Panc1 (cell line): ENCODE measurements around the gene CCDC141. TPM values are rescaled to one million over a fixed set of nuclear protein-coding genes. Genes with fewer than 3 reads are reported as not detected.

Source experiments
- ATAC-seq: fragments of 200-7000 bp; cut with Tn5 transposase; 2 replicates; pipeline ENCODE4 v1.9.1; 2020; ENCODE audit warnings: mild to moderate bottlenecking, moderate library complexity
- BruUV-seq: library from RNA; stranded (reverse); fragments of 400-500 nt; replicated peaks from 2 replicates; lab custom pipeline; 2021; lab: Mats Ljungman, UMichigan
- CTCF ChIA-PET: fragments of 300-600 bp; sonication (Branson Sonifier 250); formaldehyde crosslinking; loops from one replicate; lab custom pipeline; 2022; ENCODE audit warnings: antibody characterized with exemption; lab: Charles Lee
- POLR2A ChIA-PET: fragments of 300-600 bp; sonication (Branson Sonifier 250); formaldehyde crosslinking; loops from one replicate; lab custom pipeline; 2022; ENCODE audit warnings: antibody characterized with exemption; lab: Charles Lee
- DNase-seq: peaks from one replicate; pipeline ENCODE4 v3.0.0-alpha.2; 2010; ENCODE audit warnings: low read depth, low spot score
- H3K27ac ChIP-seq: 2 replicates; pipeline ENCODE4 v1.5.1; 2011; ENCODE audit warnings: mild to moderate bottlenecking, low read length, inconsistent platforms
- H3K27me3 ChIP-seq: fragments of 200-500 bp; sonication (Bioruptor generic); 2 replicates; pipeline ENCODE4 v1.6.0; 2014; ENCODE audit warnings: low read length, inconsistent platforms; ENCODE audit not compliant: control insufficient read depth, insufficient read depth
- H3K36me3 ChIP-seq: fragments of 200-500 bp; sonication (Bioruptor generic); 2 replicates; pipeline ENCODE4 v1.5.1; 2014; ENCODE audit warnings: inconsistent platforms, mild to moderate bottlenecking, low read length, moderate library complexity; ENCODE audit not compliant: control insufficient read depth, insufficient read depth
- H3K4me1 ChIP-seq: 2 replicates; pipeline ENCODE4 v1.5.1; 2011; ENCODE audit warnings: inconsistent platforms, mild to moderate bottlenecking, low read length, moderate library complexity; ENCODE audit not compliant: control insufficient read depth, insufficient read depth
- H3K4me3 ChIP-seq, 2 experiments: 2 replicates each; pipeline ENCODE4 v1.5.1; 2011 to 2012; ENCODE audit warnings: low read depth in 2 of 2, low read length in 2 of 2, mild to moderate bottlenecking in 2 of 2, inconsistent platforms in 1 of 2, moderate library complexity in 1 of 2
- H3K9me3 ChIP-seq: fragments of 200-500 bp; sonication (Bioruptor generic); 2 replicates; pipeline ENCODE4 v1.5.1; 2014; ENCODE audit warnings: low read depth, mild to moderate bottlenecking, inconsistent platforms, low read length, moderate library complexity; ENCODE audit not compliant: control insufficient read depth, insufficient read depth
- POLR2AphosphoS5 ChIP-seq: IDR thresholded peaks from 2 replicates; pipeline ENCODE4 v1.6.1; 2012; ENCODE audit warnings: mild to moderate bottlenecking, low read depth, low read length, moderate library complexity
- SIN3A ChIP-seq: IDR thresholded peaks from 2 replicates; pipeline ENCODE4 v1.6.1; 2012; ENCODE audit warnings: low read depth, mild to moderate bottlenecking, low read length, moderate library complexity, borderline replicate concordance; ENCODE audit not compliant: insufficient read depth
- TCF7L2 ChIP-seq: IDR thresholded peaks from 2 replicates; pipeline ENCODE4 v1.6.1; 2011; ENCODE audit warnings: mild to moderate bottlenecking, low read depth, low read length, inconsistent platforms
- in situ Hi-C: cut with HindIII; loops from 2 replicates; pipeline ENCODE4 v1.10.0; 2016; ENCODE audit warnings: low sequenced_read_pairs, low pct_unique_long_range_greater_than_20kb
- intact Hi-C: fragments of 100-400 bp; cut with micrococcal nuclease; formaldehyde crosslinking; loops from one replicate; pipeline ENCODE4 v1.10.0; 2022; ENCODE audit not compliant: unreplicated experiment
- total RNA-seq: library from RNA; stranded (reverse); gene quantifications from one replicate; pipeline ENCODE4 v1.2.1, GENCODE V29; 2021; ENCODE audit not compliant: unreplicated experiment
- TF ChIP-seq, protein P1 (sequence below): fragments of 450-650 bp; IDR thresholded peaks from 2 replicates; pipeline ENCODE4 v1.5.1; 2017; ENCODE audit warnings: mild to moderate bottlenecking
- TF ChIP-seq, protein P2 (sequence below), 2 experiments: IDR thresholded peaks; 2 replicates each; pipeline ENCODE4 v1.6.1; 2011 to 2012; ENCODE audit warnings: low read depth in 2 of 2, control low read depth in 1 of 2, low read length in 1 of 2, mild to moderate bottlenecking in 1 of 2, moderate library complexity in 1 of 2; ENCODE audit not compliant: insufficient read depth in 1 of 2

Gene CCDC141
- total RNA-seq, 1 experiment from 2014 or later: 0.10 TPM

GRCh38 chr2:178913049-178913441, 136.9 kb downstream of the CCDC141 start:
- intact Hi-C loops: no loop called here
- no peaks in the 10 kb centered on the region; the same call in 1 of the 2 replicates for H3K4me1 ChIP-seq
- no peaks in the 10 kb centered on the region for H3K9me3 ChIP-seq
- no peak overlapping the region for H3K27ac ChIP-seq
- H3K27me3 ChIP-seq: no peaks in the 10 kb centered on the region
- ATAC-seq (no peak), DNase-seq (no peak)
- in situ Hi-C loops: no loop called here
- H3K4me3 ChIP-seq: no peak overlapping the region
- TF ChIP-seq, protein P1, sequence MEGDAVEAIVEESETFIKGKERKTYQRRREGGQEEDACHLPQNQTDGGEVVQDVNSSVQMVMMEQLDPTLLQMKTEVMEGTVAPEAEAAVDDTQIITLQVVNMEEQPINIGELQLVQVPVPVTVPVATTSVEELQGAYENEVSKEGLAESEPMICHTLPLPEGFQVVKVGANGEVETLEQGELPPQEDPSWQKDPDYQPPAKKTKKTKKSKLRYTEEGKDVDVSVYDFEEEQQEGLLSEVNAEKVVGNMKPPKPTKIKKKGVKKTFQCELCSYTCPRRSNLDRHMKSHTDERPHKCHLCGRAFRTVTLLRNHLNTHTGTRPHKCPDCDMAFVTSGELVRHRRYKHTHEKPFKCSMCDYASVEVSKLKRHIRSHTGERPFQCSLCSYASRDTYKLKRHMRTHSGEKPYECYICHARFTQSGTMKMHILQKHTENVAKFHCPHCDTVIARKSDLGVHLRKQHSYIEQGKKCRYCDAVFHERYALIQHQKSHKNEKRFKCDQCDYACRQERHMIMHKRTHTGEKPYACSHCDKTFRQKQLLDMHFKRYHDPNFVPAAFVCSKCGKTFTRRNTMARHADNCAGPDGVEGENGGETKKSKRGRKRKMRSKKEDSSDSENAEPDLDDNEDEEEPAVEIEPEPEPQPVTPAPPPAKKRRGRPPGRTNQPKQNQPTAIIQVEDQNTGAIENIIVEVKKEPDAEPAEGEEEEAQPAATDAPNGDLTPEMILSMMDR: no peak
- TF ChIP-seq, protein P2, sequence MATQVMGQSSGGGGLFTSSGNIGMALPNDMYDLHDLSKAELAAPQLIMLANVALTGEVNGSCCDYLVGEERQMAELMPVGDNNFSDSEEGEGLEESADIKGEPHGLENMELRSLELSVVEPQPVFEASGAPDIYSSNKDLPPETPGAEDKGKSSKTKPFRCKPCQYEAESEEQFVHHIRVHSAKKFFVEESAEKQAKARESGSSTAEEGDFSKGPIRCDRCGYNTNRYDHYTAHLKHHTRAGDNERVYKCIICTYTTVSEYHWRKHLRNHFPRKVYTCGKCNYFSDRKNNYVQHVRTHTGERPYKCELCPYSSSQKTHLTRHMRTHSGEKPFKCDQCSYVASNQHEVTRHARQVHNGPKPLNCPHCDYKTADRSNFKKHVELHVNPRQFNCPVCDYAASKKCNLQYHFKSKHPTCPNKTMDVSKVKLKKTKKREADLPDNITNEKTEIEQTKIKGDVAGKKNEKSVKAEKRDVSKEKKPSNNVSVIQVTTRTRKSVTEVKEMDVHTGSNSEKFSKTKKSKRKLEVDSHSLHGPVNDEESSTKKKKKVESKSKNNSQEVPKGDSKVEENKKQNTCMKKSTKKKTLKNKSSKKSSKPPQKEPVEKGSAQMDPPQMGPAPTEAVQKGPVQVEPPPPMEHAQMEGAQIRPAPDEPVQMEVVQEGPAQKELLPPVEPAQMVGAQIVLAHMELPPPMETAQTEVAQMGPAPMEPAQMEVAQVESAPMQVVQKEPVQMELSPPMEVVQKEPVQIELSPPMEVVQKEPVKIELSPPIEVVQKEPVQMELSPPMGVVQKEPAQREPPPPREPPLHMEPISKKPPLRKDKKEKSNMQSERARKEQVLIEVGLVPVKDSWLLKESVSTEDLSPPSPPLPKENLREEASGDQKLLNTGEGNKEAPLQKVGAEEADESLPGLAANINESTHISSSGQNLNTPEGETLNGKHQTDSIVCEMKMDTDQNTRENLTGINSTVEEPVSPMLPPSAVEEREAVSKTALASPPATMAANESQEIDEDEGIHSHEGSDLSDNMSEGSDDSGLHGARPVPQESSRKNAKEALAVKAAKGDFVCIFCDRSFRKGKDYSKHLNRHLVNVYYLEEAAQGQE (IDR thresholded peaks at IDR 0.05; ENCODE audit: insufficient read depth in 1 of 2, low read depth in 2 of 2, low read length in 1 of 2): no peak
- TF ChIP-seq SIN3A (no peak), TCF7L2 (no peak), POLR2AphosphoS5 (no peak)
- no peaks in the 10 kb centered on the region for H3K36me3 ChIP-seq
- BruUV-seq: no TSS peak
- POLR2A ChIA-PET: no interaction called here
- CTCF ChIA-PET: no interaction called here

- H3K36me3 ChIP-seq: no peaks in the 10 kb centered on the region
- H3K4me1 ChIP-seq: no peaks in the 10 kb centered on the region; the same call in 1 of the 2 replicates
- no peak for ATAC-seq
- no TSS peak for BruUV-seq
- POLR2A ChIA-PET: no interaction called here
- CTCF ChIA-PET: no interaction called here
- no peak overlapping the region for H3K4me3 ChIP-seq
- no peaks in the 10 kb centered on the region for H3K27me3 ChIP-seq
- no peak overlapping the region for H3K27ac ChIP-seq
- intact Hi-C loops: no loop called here
- no peaks in the 10 kb centered on the region for H3K9me3 ChIP-seq
- no peak for DNase-seq
- no peak for TF ChIP-seq SIN3A
- in situ Hi-C loops: no loop called here
Measured at GRCh38 chr2:178912416-178913048, 137.4 kb downstream of the CCDC141 start.

GRCh38 chr2:178911039-178911438, 138.9 kb downstream of the CCDC141 start:
- no peaks in the 10 kb centered on the region; the same call in 1 of the 2 replicates for H3K4me1 ChIP-seq
- H3K27me3 ChIP-seq: no peaks in the 10 kb centered on the region
- no peak for ATAC-seq
- intact Hi-C loops (no loop called here), in situ Hi-C loops (no loop called here)
- ChIA-PET CTCF (interaction anchor here (0.6 kb wide), 1 partner anchor 18 kb away, joined by 7 read pairs; no protein-coding TSS in a partner anchor), POLR2A (no interaction called here)
- no peak for DNase-seq
- BruUV-seq: no TSS peak
- no peaks in the 10 kb centered on the region for H3K36me3 ChIP-seq
- TF ChIP-seq, protein P2 (IDR thresholded peaks at IDR 0.05; ENCODE audit: insufficient read depth in 1 of 2, low read depth in 2 of 2, low read length in 1 of 2): no peak
- TF ChIP-seq SIN3A: no peak
- TF ChIP-seq, protein P1: no peak
- TF ChIP-seq TCF7L2: no peak
- TF ChIP-seq POLR2AphosphoS5: no peak
- H3K4me3 ChIP-seq: no peak overlapping the region
- no peak overlapping the region for H3K27ac ChIP-seq
- H3K9me3 ChIP-seq: no peaks in the 10 kb centered on the region
